ENCODE measurements around the gene CDKAL1. TPM values are rescaled to one million over a fixed set of nuclear protein-coding genes. Genes with fewer than 3 reads are reported as not detected.

Gene CDKAL1
- total and polyA plus RNA-seq, 2 of the 13 experiments (the other 11 are each of a cell fraction or from before 2014, with no cell fraction given): 9.5 to 27.7 TPM

DNA sequence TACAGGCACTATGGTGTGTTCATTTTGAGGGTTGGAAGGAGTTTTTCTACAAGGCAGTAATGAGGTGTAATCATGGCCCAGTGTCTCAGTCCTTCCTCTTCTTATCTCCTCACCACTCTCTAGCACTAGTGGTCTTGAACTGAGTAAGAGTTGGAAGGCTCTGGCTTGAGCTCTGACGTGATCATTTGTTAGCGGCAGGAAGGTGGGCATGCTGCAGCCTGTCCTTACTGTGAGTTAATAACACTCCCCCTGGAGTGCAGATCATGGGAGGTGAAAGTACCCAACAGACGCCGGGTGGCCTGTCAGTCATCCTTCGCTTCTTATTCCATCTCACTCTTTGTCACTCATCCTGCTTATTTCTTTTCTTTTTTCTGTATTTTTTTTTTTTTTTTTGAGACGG is 356.9 kb downstream of the CDKAL1 start (continued):
- no peak for TF ChIP-seq MXD1 (CRISPR knock-in tag; IDR thresholded peaks at IDR 0.05)

- TF ChIP-seq ZNF24 (IDR thresholded peaks at IDR 0.05) (no peak), SCMH1 (CRISPR knock-in tag; IDR thresholded peaks at IDR 0.05; ENCODE audit: borderline replicate concordance) (no peak), ASH2L (IDR thresholded peaks at IDR 0.05; ENCODE audit: insufficient read length, low read depth, low read length) (no peak)
- TF ChIP-seq, protein P1, sequence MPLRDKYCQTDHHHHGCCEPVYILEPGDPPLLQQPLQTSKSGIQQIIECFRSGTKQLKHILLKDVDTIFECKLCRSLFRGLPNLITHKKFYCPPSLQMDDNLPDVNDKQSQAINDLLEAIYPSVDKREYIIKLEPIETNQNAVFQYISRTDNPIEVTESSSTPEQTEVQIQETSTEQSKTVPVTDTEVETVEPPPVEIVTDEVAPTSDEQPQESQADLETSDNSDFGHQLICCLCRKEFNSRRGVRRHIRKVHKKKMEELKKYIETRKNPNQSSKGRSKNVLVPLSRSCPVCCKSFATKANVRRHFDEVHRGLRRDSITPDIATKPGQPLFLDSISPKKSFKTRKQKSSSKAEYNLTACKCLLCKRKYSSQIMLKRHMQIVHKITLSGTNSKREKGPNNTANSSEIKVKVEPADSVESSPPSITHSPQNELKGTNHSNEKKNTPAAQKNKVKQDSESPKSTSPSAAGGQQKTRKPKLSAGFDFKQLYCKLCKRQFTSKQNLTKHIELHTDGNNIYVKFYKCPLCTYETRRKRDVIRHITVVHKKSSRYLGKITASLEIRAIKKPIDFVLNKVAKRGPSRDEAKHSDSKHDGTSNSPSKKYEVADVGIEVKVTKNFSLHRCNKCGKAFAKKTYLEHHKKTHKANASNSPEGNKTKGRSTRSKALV (CRISPR knock-in tag; IDR thresholded peaks at IDR 0.05): no peak
- TF ChIP-seq, protein P2, sequence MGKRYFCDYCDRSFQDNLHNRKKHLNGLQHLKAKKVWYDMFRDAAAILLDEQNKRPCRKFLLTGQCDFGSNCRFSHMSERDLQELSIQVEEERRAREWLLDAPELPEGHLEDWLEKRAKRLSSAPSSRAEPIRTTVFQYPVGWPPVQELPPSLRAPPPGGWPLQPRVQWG (CRISPR knock-in tag; IDR thresholded peaks at IDR 0.05; ENCODE audit: borderline replicate concordance, low read depth): no peak
- Histone ChIP-seq H4K20me1 (ENCODE audit: insufficient read depth, low read length) (no peaks in the 10 kb centered on the region), H3K79me2 (ENCODE audit: insufficient read depth, low read length) (no peaks in the 10 kb centered on the region), H3K27me3 (ENCODE audit: control insufficient read depth in 1 of 2, insufficient read depth in 2 of 2, low read length in 2 of 2) (no peaks in the 10 kb centered on the region), H3K9me3 (ENCODE audit: low read length) (no peaks in the 10 kb centered on the region), H3K4me1 (ENCODE audit: insufficient read depth, low read length) (0 out of 2 replicates have a peak, but pooled peaks cover 9% of the 10 kb centered on the region), H3K4me3 (replicated peaks in 1 of 3; ENCODE audit: insufficient read depth in 1 of 3, low read depth in 2 of 3, low read length in 3 of 3) (no peak overlapping the region), H3K9ac (ENCODE audit: insufficient read depth, low read depth, low read length) (no peak overlapping the region), H3K36me3 (replicated peaks in 1 of 2; ENCODE audit: control insufficient read depth in 1 of 2, insufficient read depth in 2 of 2, low read length in 2 of 2) (no peaks in the 10 kb centered on the region), H2AFZ (ENCODE audit: low read length) (no peak overlapping the region), H3K4me2 (ENCODE audit: low read depth, low read length) (no peak overlapping the region), H3K27ac (ENCODE audit: extremely low read length, insufficient read depth, low read length) (no peak overlapping the region)
- intact Hi-C loops (cut with micrococcal nuclease; ENCODE audit: unreplicated experiment): no loop called here
- 95% methylated on average over 2 of the region's 2 CpGs for WGBS (ENCODE audit: low lambda C conversion rate)
- in situ Hi-C loops (cut with HindIII; ENCODE audit: extremely low pct_ligation_motif_present, low pct_unique_long_range_greater_than_20kb): loop anchor here (25.0 kb wide), 1 partner anchor 1045 kb away; no protein-coding TSS in a partner anchor
- FAIRE-seq (no peak), ATAC-seq (no peak), DNase-seq (ENCODE audit: low spot score) (no peak)
- no TSS peak for BruUV-seq (replicated peaks)
- ChIA-PET CTCF (ENCODE audit: low intra/inter-chr PET ratio, low total read pairs) (no interaction called here), POLR2A (no interaction called here)
Measured at GRCh38 chr6:20892365-20892764, 358.1 kb downstream of the CDKAL1 start.
